GM12878 (cell line): ENCODE data around the gene TAF13. TPM values are rescaled to one million over a fixed set of nuclear protein-coding genes. Genes with fewer than 3 reads are reported as not detected.
A peak's percentile ranks its signal among the peaks of the same experiment; 100 is the strongest.

Experiments
- BCLAF1 ChIP-seq: fragments of 450-650 bp; IDR thresholded peaks from 2 replicates; pipeline ENCODE4 v1.6.1; 2017; ENCODE audit warnings: antibody characterized with exemption, mild to moderate bottlenecking, moderate library complexity
- CHD1 ChIP-seq: IDR thresholded peaks from 2 replicates; pipeline ENCODE4 v1.6.1; 2012; ENCODE audit warnings: low read depth, low read length, improper control_type of control experiment
- E2F4 ChIP-seq: IDR thresholded peaks from 2 replicates; pipeline ENCODE4 v1.6.1; 2012; ENCODE audit warnings: low read depth, low read length, improper control_type of control experiment
- IRF3 ChIP-seq: fragments of 450-650 bp; IDR thresholded peaks from 2 replicates; pipeline ENCODE4 v1.6.1; 2014; ENCODE audit warnings: mild to moderate bottlenecking
- NR2F1 ChIP-seq: fragments of 450-650 bp; conservative IDR thresholded peaks from 2 replicates; pipeline ENCODE4 v1.6.1; 2017; ENCODE audit warnings: mild to moderate bottlenecking
- PAX8 ChIP-seq: fragments of 450-650 bp; IDR thresholded peaks from 2 replicates; pipeline ENCODE4 v1.6.1; 2017; ENCODE audit warnings: mild to moderate bottlenecking, moderate library complexity
- PKNOX1 ChIP-seq: fragments of 450-650 bp; IDR thresholded peaks from 2 replicates; pipeline ENCODE4 v1.6.1; 2016; ENCODE audit warnings: mild to moderate bottlenecking
- RFX5 ChIP-seq: IDR thresholded peaks from 2 replicates; pipeline ENCODE4 v1.6.1; 2011; ENCODE audit warnings: low read depth, low read length, improper control_type of control experiment
- SIN3A ChIP-seq: IDR thresholded peaks from 2 replicates; pipeline ENCODE4 v1.6.1; 2012; ENCODE audit warnings: low read depth, low read length, improper control_type of control experiment
- SIX5 ChIP-seq: IDR thresholded peaks from 2 replicates; pipeline ENCODE4 v1.6.1; 2011; ENCODE audit warnings: mild to moderate bottlenecking, low read depth, low read length, moderate library complexity; ENCODE audit not compliant: severe bottlenecking
- SMC3 ChIP-seq: IDR thresholded peaks from 2 replicates; pipeline ENCODE4 v1.6.1; 2011; ENCODE audit warnings: low read length, improper control_type of control experiment, borderline replicate concordance
- SUPT20H ChIP-seq: IDR thresholded peaks from 2 replicates; pipeline ENCODE4 v1.6.1; 2011; ENCODE audit warnings: low read depth, mild to moderate bottlenecking, low read length, moderate library complexity, borderline replicate concordance; ENCODE audit not compliant: control insufficient read depth
- TBL1XR1 ChIP-seq: IDR thresholded peaks from 2 replicates; pipeline ENCODE4 v1.6.1; 2012; ENCODE audit warnings: low read depth, low read length, improper control_type of control experiment
- ZBTB33 ChIP-seq: fragments of 450-650 bp; IDR thresholded peaks from 2 replicates; pipeline ENCODE4 v1.6.1; 2017; ENCODE audit warnings: mild to moderate bottlenecking
- ZBTB40 ChIP-seq: fragments of 450-650 bp; IDR thresholded peaks from 2 replicates; pipeline ENCODE4 v1.6.1; 2016; ENCODE audit warnings: mild to moderate bottlenecking, moderate library complexity, borderline replicate concordance
- ZNF622 ChIP-seq: fragments of 450-650 bp; IDR thresholded peaks from 2 replicates; pipeline ENCODE4 v1.6.1; 2017; ENCODE audit warnings: mild to moderate bottlenecking, inconsistent platforms
- polyA plus RNA-seq, 11 experiments: library from polyadenylated mRNA; depleted of rRNA in 4 of 11; unstranded in 6 of 11; stranded (reverse) in 5 of 11; fragments of >200 nt; fragmentation: Nextera tagmentation in 4 of 11; fragmentation: Illumina TruSeq in 1 of 11; extraction: Ambion mirVana in 4 of 11; extraction: Trizol in 1 of 11; gene quantifications; 1 replicate in 1 of 11; 2 replicates in 10 of 11; pipeline versions ENCODE4 v1.2.1 to v1.2.3, GENCODE V29; 2011 to 2016; ENCODE audit warnings: inconsistent platforms in 2 of 11, missing spikeins in 2 of 11, low read depth in 1 of 11
- total RNA-seq, 4 experiments: library from RNA; depleted of rRNA in 3 of 4; stranded (reverse); fragments of >200 nt in 3 of 4; fragmentation: Illumina TruSeq in 1 of 4; extraction: Trizol in 1 of 4; gene quantifications; 2 replicates each; pipeline versions ENCODE4 v1.2.1 to v1.2.3, GENCODE V29; 2013 to 2021

TAF13 gene
- total and polyA plus RNA-seq, 10 of the 15 experiments (the other 5 are each of a cell fraction or from before 2014, with no cell fraction given), result 8.1 to 30.6 (median 18.0) TPM

GRCh38 chr1:109112652-109113285 lies 37.0 kb upstream of the TAF13 start (continued):
- no peak for TF ChIP-seq SIX5
- peak; percentile 74 for TF ChIP-seq SMC3
- TF ChIP-seq ZBTB33, result peak; percentile 68; the same call in 1 of the 2 replicates
- TF ChIP-seq PKNOX1, result no peak
- no peak for TF ChIP-seq ZBTB40
- no peak for TF ChIP-seq CHD1
- TF ChIP-seq SUPT20H, result no peak
- TF ChIP-seq TBL1XR1, result no peak
- TF ChIP-seq ZNF622, result no peak
- TF ChIP-seq E2F4, result no peak
- no peak for TF ChIP-seq SIN3A
- TF ChIP-seq BCLAF1, result no peak
- TF ChIP-seq IRF3, result no peak
- 0 out of 2 replicates have a peak, but pooled peaks have one; percentile 28 for TF ChIP-seq NR2F1
- TF ChIP-seq PAX8, result no peak
- no peak for TF ChIP-seq RFX5
